Measurements from ENCODE around the gene RPS19. TPM values are rescaled to one million over a fixed set of nuclear protein-coding genes. Genes with fewer than 3 reads are reported as not detected.

Gene RPS19
- total RNA-seq, 2 donors from 2014 or later = 454 to 832 TPM

DNA sequence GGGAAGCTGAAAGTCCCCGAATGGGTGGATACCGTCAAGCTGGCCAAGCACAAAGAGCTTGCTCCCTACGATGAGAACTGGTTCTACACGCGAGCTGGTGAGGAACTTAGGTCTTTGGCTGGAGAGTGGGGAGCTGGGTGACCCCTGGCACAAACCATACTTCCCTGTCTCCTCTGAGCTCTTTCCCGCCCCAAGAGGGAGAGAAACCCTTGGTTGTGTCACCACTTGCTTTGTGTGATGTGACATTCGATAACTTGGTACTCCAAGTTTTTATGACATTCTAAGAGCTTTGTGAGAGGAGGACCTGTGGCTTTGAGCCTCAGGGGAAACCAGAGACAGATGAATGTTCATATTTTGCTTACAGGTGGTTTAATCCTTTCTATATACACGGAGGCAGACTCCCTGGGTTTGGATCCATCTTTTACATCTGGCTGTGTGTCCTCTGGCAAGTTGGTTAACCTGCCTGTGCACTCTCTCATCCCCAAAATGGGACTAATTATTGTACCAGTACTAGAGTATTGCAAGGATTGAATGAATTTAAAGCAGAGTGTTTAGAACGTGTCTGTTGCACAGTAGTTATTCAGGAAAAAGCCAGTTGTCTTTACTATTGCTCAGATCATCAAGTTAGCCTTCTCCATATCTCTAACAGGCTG lies 1.2 kb downstream of the RPS19 start:
- no peak for TF ChIP-seq POLR2A (IDR thresholded peaks at IDR 0.05)
- TF ChIP-seq, protein P1, sequence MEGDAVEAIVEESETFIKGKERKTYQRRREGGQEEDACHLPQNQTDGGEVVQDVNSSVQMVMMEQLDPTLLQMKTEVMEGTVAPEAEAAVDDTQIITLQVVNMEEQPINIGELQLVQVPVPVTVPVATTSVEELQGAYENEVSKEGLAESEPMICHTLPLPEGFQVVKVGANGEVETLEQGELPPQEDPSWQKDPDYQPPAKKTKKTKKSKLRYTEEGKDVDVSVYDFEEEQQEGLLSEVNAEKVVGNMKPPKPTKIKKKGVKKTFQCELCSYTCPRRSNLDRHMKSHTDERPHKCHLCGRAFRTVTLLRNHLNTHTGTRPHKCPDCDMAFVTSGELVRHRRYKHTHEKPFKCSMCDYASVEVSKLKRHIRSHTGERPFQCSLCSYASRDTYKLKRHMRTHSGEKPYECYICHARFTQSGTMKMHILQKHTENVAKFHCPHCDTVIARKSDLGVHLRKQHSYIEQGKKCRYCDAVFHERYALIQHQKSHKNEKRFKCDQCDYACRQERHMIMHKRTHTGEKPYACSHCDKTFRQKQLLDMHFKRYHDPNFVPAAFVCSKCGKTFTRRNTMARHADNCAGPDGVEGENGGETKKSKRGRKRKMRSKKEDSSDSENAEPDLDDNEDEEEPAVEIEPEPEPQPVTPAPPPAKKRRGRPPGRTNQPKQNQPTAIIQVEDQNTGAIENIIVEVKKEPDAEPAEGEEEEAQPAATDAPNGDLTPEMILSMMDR (IDR thresholded peaks at IDR 0.05) = no peak
- Histone ChIP-seq H3K9me3 (no peaks in the 10 kb centered on the region), H3K27me3 (no peaks in the 10 kb centered on the region), H3K4me1 (peaks cover 53% of the 10 kb centered on the region), H3K36me3 (replicated peaks in 1 of 2; ENCODE audit: insufficient read depth in 1 of 2, low read depth in 2 of 2) (peaks cover 7 to 14% of the 10 kb centered on the region in 2 donors), H3K4me3 (peak overlapping the region in 1 of 2 donors; percentile 79), H3K27ac (peak overlapping the region in 2 of 4 donors; percentile 86 to 99)
- no peak for ATAC-seq
- WGBS, 2 donors = 14 to 23% methylated on average over 9 of the region's 9 CpGs
- DNase-seq = no peak
- intact Hi-C loops (cut with DNase I) = no loop called here

GRCh38 chr19:41861846-41862245 lies 1.8 kb downstream of the RPS19 start:
- Histone ChIP-seq H3K27me3 (no peaks in the 10 kb centered on the region), H3K9me3 (no peaks in the 10 kb centered on the region), H3K4me3 (no peak overlapping the region), H3K36me3 (replicated peaks in 1 of 2; ENCODE audit: insufficient read depth in 1 of 2, low read depth in 2 of 2) (peaks cover 7 to 14% of the 10 kb centered on the region in 2 donors), H3K27ac (no peak overlapping the region), H3K4me1 (peaks cover 60% of the 10 kb centered on the region)
- DNase-seq = no peak
- intact Hi-C loops (cut with DNase I) = no loop called here
- 53 to 64% methylated on average over 9 of the region's 9 CpGs for WGBS, 2 donors
- ATAC-seq = no peak
- TF ChIP-seq, protein P1 (IDR thresholded peaks at IDR 0.05) = no peak
- no peak for TF ChIP-seq POLR2A (IDR thresholded peaks at IDR 0.05)

GRCh38 chr19:41862445-41862986 lies 2.5 kb downstream of the RPS19 start:
- Histone ChIP-seq H3K9me3 (no peaks in the 10 kb centered on the region), H3K4me1 (peaks cover 63% of the 10 kb centered on the region), H3K4me3 (no peak overlapping the region), H3K27me3 (no peaks in the 10 kb centered on the region), H3K36me3 (replicated peaks in 1 of 2; ENCODE audit: insufficient read depth in 1 of 2, low read depth in 2 of 2) (peaks cover 7 to 14% of the 10 kb centered on the region in 2 donors), H3K27ac (no peak overlapping the region)
- DNase-seq (no peak), ATAC-seq (no peak)
- WGBS, 2 donors = 42 to 44% methylated on average over 2 of the region's 2 CpGs
- TF ChIP-seq, protein P1 (IDR thresholded peaks at IDR 0.05) = no peak
- no peak for TF ChIP-seq POLR2A (IDR thresholded peaks at IDR 0.05)
- intact Hi-C loops (cut with DNase I) = no loop called here

- no peak for ATAC-seq
- Histone ChIP-seq H3K27me3 (no peaks in the 10 kb centered on the region), H3K27ac (no peak overlapping the region), H3K4me1 (peaks cover 70% of the 10 kb centered on the region), H3K36me3 (replicated peaks in 1 of 2; ENCODE audit: insufficient read depth in 1 of 2, low read depth in 2 of 2) (peaks cover 7 to 14% of the 10 kb centered on the region in 2 donors), H3K9me3 (no peaks in the 10 kb centered on the region), H3K4me3 (no peak overlapping the region)
- DNase-seq = no peak
- WGBS, 2 donors = 79 to 85% methylated on average over 9 to 11 of the region's 11 CpGs
- intact Hi-C loops (cut with DNase I) = no loop called here
- TF ChIP-seq POLR2A (IDR thresholded peaks at IDR 0.05) = no peak
- TF ChIP-seq, protein P1 (IDR thresholded peaks at IDR 0.05) = no peak
These were observed 3.3 kb downstream of the RPS19 start for GRCh38 chr19:41863209-41863931.
